Stimulated activated CD8-positive, alpha-beta memory T cell treated with anti-CD3 and anti-CD28 coated beads, Interleukin-7, amount 100 ng/mL, for 1 hour (primary cell): ENCODE data around the gene TMEM141.

ENCODE experiments used
- DNase-seq, 2 donors: peaks; one replicate each; pipeline ENCODE4 v3.0.0-alpha.2; 2020; ENCODE audit warnings: low read depth in 2 of 2

The TMEM141 gene

GRCh38 chr9:136814725-136815421, 23.7 kb downstream of the TMEM141 start:
- no peak for DNase-seq

- no peak for DNase-seq
Measured at GRCh38 chr9:136815422-136815782, 24.3 kb downstream of the TMEM141 start.

- no peak for DNase-seq
Measured at GRCh38 chr9:136820971-136821825, 30.1 kb downstream of the TMEM141 start.

- no peak for DNase-seq
Measured at GRCh38 chr9:136821826-136822544, 30.8 kb downstream of the TMEM141 start.

GRCh38 chr9:136823136-136824046, 32.2 kb downstream of the TMEM141 start:
- DNase-seq = no peak

GRCh38 chr9:136824496-136825225, 33.5 kb downstream of the TMEM141 start:
- DNase-seq = no peak

GRCh38 chr9:136825295-136826187, 34.4 kb downstream of the TMEM141 start:
- no peak for DNase-seq

- DNase-seq = no peak
Measured at GRCh38 chr9:136826188-136826541, 35.0 kb downstream of the TMEM141 start.

- no peak for DNase-seq
Measured at GRCh38 chr9:136826703-136827582, 35.8 kb downstream of the TMEM141 start.

GRCh38 chr9:136827794-136828473, 36.8 kb downstream of the TMEM141 start:
- DNase-seq = no peak

GRCh38 chr9:136828474-136829140, 37.5 kb downstream of the TMEM141 start:
- no peak for DNase-seq

- no peak for DNase-seq
Measured at GRCh38 chr9:136829412-136829811, 38.3 kb downstream of the TMEM141 start.

- no peak for DNase-seq
Measured at GRCh38 chr9:136829981-136830885, 39.1 kb downstream of the TMEM141 start.

GRCh38 chr9:136831002-136831719, 40.0 kb downstream of the TMEM141 start:
- no peak for DNase-seq

GRCh38 chr9:136831720-136832104, 40.6 kb downstream of the TMEM141 start:
- DNase-seq = no peak

- no peak for DNase-seq
Measured at GRCh38 chr9:136832581-136832980, 41.4 kb downstream of the TMEM141 start.
